Activated T-helper 1 cell treated with anti-CD3 and anti-CD28 coated beads, Interleukin-12 subunit alpha, Interleukin-12 subunit beta, Interleukin-2, Interleukin-4 antibody, amounts not matched to agents 30 ng/mL and 10 ng/mL and 1 ng/mL, durations not matched to agents 14 hours and 24 hours and 36 hours (primary cell): ENCODE measurements around the gene ERC2. TPM values are rescaled to one million over a fixed set of nuclear protein-coding genes. Genes with fewer than 3 reads are reported as not detected.

Experiments
- DNase-seq: peaks from one replicate; pipeline ENCODE4 v3.0.0; 2021; ENCODE audit warnings: low spot score
- H3K27ac Mint-ChIP-seq: one replicate; pipeline ENCODE4 v1.8.0; 2021; ENCODE audit warnings: mild to moderate bottlenecking, mixed read lengths
- H3K27me3 Mint-ChIP-seq: one replicate; pipeline ENCODE4 v1.8.0; 2022; ENCODE audit warnings: mild to moderate bottlenecking, moderate library complexity, mixed read lengths; ENCODE audit not compliant: insufficient read depth
- H3K36me3 Mint-ChIP-seq: one replicate; pipeline ENCODE4 v1.8.0; 2021; ENCODE audit warnings: low read depth, mixed read lengths
- H3K4me1 Mint-ChIP-seq: one replicate; pipeline ENCODE4 v1.8.0; 2021; ENCODE audit warnings: low read depth, mixed read lengths
- H3K4me3 Mint-ChIP-seq: one replicate; pipeline ENCODE4 v1.8.0; 2021; ENCODE audit warnings: mild to moderate bottlenecking, moderate library complexity, mixed read lengths
- H3K9me3 Mint-ChIP-seq: one replicate; pipeline ENCODE4 v1.8.0; 2021; ENCODE audit warnings: mixed read lengths
- intact Hi-C: fragments of 100-400 bp; cut with micrococcal nuclease; formaldehyde crosslinking; loops from one replicate; pipeline ENCODE4 v1.15.1; 2024
- total RNA-seq: library from RNA; stranded (reverse); gene quantifications from 2 replicates; pipeline ENCODE4 v1.2.3, GENCODE V29; 2022

Gene ERC2
- total RNA-seq, 1 donor from 2014 or later, result not detected

- Mint-ChIP-seq H3K27ac (no peak overlapping the region), H3K4me3 (no peak overlapping the region)
Measured at GRCh38 chr3:55904716-55905115, 563.6 kb downstream of the ERC2 start.

GRCh38 chr3:55903680-55904079, 564.6 kb downstream of the ERC2 start:
- H3K9me3 Mint-ChIP-seq, result no peaks in the 10 kb centered on the region
- no peaks in the 10 kb centered on the region for H3K27me3 Mint-ChIP-seq
- H3K4me3 Mint-ChIP-seq, result no peak overlapping the region
- no peaks in the 10 kb centered on the region for H3K36me3 Mint-ChIP-seq
- intact Hi-C loops, result no loop called here
- no peaks in the 10 kb centered on the region for H3K4me1 Mint-ChIP-seq
- no peak for DNase-seq
- H3K27ac Mint-ChIP-seq, result no peak overlapping the region

More at GRCh38 chr3:55904716-55905115, 563.6 kb downstream of the ERC2 start:
- DNase-seq, result no peak
- H3K36me3 Mint-ChIP-seq, result no peaks in the 10 kb centered on the region
- H3K27me3 Mint-ChIP-seq, result no peaks in the 10 kb centered on the region
- intact Hi-C loops, result no loop called here
- no peaks in the 10 kb centered on the region for H3K9me3 Mint-ChIP-seq
- H3K4me1 Mint-ChIP-seq, result no peaks in the 10 kb centered on the region

GRCh38 chr3:55902221-55902900, 565.9 kb downstream of the ERC2 start:
- no peak for DNase-seq
- Mint-ChIP-seq H3K4me3 (no peak overlapping the region), H3K4me1 (no peaks in the 10 kb centered on the region), H3K27ac (no peak overlapping the region), H3K36me3 (no peaks in the 10 kb centered on the region), H3K27me3 (no peaks in the 10 kb centered on the region), H3K9me3 (no peaks in the 10 kb centered on the region)
- intact Hi-C loops, result no loop called here

- no peaks in the 10 kb centered on the region for H3K36me3 Mint-ChIP-seq
- H3K4me3 Mint-ChIP-seq, result no peak overlapping the region
- no peak overlapping the region for H3K27ac Mint-ChIP-seq
- H3K27me3 Mint-ChIP-seq, result no peaks in the 10 kb centered on the region
- H3K9me3 Mint-ChIP-seq, result no peaks in the 10 kb centered on the region
- no peak for DNase-seq
- intact Hi-C loops, result no loop called here
- H3K4me1 Mint-ChIP-seq, result no peaks in the 10 kb centered on the region
Measured at GRCh38 chr3:55899887-55900286, 568.4 kb downstream of the ERC2 start.

- no peaks in the 10 kb centered on the region for H3K27me3 Mint-ChIP-seq
- no peak overlapping the region for H3K4me3 Mint-ChIP-seq
- no peak for DNase-seq
- H3K9me3 Mint-ChIP-seq, result no peaks in the 10 kb centered on the region
- intact Hi-C loops, result no loop called here
- no peaks in the 10 kb centered on the region for H3K36me3 Mint-ChIP-seq
- no peak overlapping the region for H3K27ac Mint-ChIP-seq
- H3K4me1 Mint-ChIP-seq, result no peaks in the 10 kb centered on the region
Measured at GRCh38 chr3:55897573-55898224, 570.6 kb downstream of the ERC2 start.

GRCh38 chr3:55895897-55896566, 572.2 kb downstream of the ERC2 start:
- no peaks in the 10 kb centered on the region for H3K9me3 Mint-ChIP-seq
- no peaks in the 10 kb centered on the region for H3K4me1 Mint-ChIP-seq
- intact Hi-C loops, result no loop called here
- no peak overlapping the region for H3K4me3 Mint-ChIP-seq
- H3K36me3 Mint-ChIP-seq, result no peaks in the 10 kb centered on the region
- no peak overlapping the region for H3K27ac Mint-ChIP-seq
- DNase-seq, result no peak
- no peaks in the 10 kb centered on the region for H3K27me3 Mint-ChIP-seq

GRCh38 chr3:55894605-55895004, 573.7 kb downstream of the ERC2 start:
- Mint-ChIP-seq H3K27me3 (no peaks in the 10 kb centered on the region), H3K4me1 (no peaks in the 10 kb centered on the region), H3K9me3 (no peaks in the 10 kb centered on the region), H3K4me3 (no peak overlapping the region), H3K36me3 (no peaks in the 10 kb centered on the region), H3K27ac (no peak overlapping the region)
- DNase-seq, result no peak
- intact Hi-C loops, result no loop called here

GRCh38 chr3:55893045-55893664, 575.1 kb downstream of the ERC2 start:
- DNase-seq, result no peak
- intact Hi-C loops, result no loop called here
- Mint-ChIP-seq H3K27me3 (no peaks in the 10 kb centered on the region), H3K27ac (no peak overlapping the region), H3K4me1 (no peaks in the 10 kb centered on the region), H3K36me3 (no peaks in the 10 kb centered on the region), H3K9me3 (no peaks in the 10 kb centered on the region), H3K4me3 (no peak overlapping the region)

GRCh38 chr3:55891106-55891505, 577.2 kb downstream of the ERC2 start:
- Mint-ChIP-seq H3K27me3 (no peaks in the 10 kb centered on the region), H3K36me3 (no peaks in the 10 kb centered on the region), H3K4me1 (no peaks in the 10 kb centered on the region), H3K4me3 (no peak overlapping the region), H3K9me3 (no peaks in the 10 kb centered on the region), H3K27ac (no peak overlapping the region)
- intact Hi-C loops, result no loop called here
- DNase-seq, result no peak

GRCh38 chr3:55888282-55888885, 579.9 kb downstream of the ERC2 start:
- intact Hi-C loops, result no loop called here
- Mint-ChIP-seq H3K4me3 (no peak overlapping the region), H3K27me3 (no peaks in the 10 kb centered on the region), H3K9me3 (no peaks in the 10 kb centered on the region), H3K36me3 (no peaks in the 10 kb centered on the region), H3K4me1 (no peaks in the 10 kb centered on the region), H3K27ac (no peak overlapping the region)
- DNase-seq, result no peak

- no peak for DNase-seq
- H3K4me1 Mint-ChIP-seq, result no peaks in the 10 kb centered on the region
- H3K36me3 Mint-ChIP-seq, result no peaks in the 10 kb centered on the region
- H3K27ac Mint-ChIP-seq, result no peak overlapping the region
- H3K9me3 Mint-ChIP-seq, result no peaks in the 10 kb centered on the region
- no peak overlapping the region for H3K4me3 Mint-ChIP-seq
- no peaks in the 10 kb centered on the region for H3K27me3 Mint-ChIP-seq
- intact Hi-C loops, result no loop called here
Measured at GRCh38 chr3:55885721-55886120, 582.5 kb downstream of the ERC2 start.

- Mint-ChIP-seq H3K27me3 (peaks cover under 1% of the 10 kb centered on the region), H3K4me3 (no peak overlapping the region), H3K27ac (no peak overlapping the region), H3K9me3 (no peaks in the 10 kb centered on the region), H3K4me1 (no peaks in the 10 kb centered on the region), H3K36me3 (no peaks in the 10 kb centered on the region)
- intact Hi-C loops, result no loop called here
- no peak for DNase-seq
Measured at GRCh38 chr3:55884491-55885285, 583.6 kb downstream of the ERC2 start.
